Neural progenitor cell (in vitro differentiated cells): ENCODE data around the gene REPIN1.

ENCODE experiments used
- EZH2 ChIP-seq: fragments of 200-600 bp; sonication (generic); IDR thresholded peaks from 2 replicates; pipeline ENCODE4 v1.6.1; 2017; ENCODE audit warnings: antibody characterized with exemption, mild to moderate bottlenecking, moderate library complexity
- EZH2phosphoT487 ChIP-seq: fragments of 200-600 bp; sonication (generic); IDR thresholded peaks from 2 replicates; pipeline ENCODE4 v1.6.1; 2017; ENCODE audit warnings: antibody characterized with exemption
- TF ChIP-seq, protein P1 (sequence below): fragments of 200-600 bp; sonication (generic); IDR thresholded peaks from 2 replicates; pipeline ENCODE4 v1.5.1; 2017; ENCODE audit warnings: antibody characterized with exemption, mild to moderate bottlenecking

DNA sequence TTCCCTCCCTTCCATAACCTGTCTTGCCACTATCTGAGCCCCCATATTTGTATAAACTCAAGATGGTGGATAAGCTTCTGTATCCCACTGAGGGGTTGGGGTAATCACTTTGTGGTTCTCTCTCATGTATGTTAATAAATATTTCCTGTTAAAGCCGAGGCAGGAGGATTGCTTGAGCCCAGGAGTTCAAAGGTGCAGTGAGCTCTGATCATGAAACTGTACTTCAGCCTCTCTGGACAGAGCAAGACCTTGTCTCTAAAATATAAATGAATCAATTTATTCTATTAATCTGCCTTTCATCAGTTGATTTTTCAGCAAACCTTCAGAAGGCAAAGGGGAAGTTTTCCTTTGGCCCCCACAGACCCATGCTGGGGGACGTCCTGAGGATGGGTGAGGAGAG, 25.4 kb upstream of the REPIN1 start:
- no peak for TF ChIP-seq EZH2
- TF ChIP-seq, protein P1, sequence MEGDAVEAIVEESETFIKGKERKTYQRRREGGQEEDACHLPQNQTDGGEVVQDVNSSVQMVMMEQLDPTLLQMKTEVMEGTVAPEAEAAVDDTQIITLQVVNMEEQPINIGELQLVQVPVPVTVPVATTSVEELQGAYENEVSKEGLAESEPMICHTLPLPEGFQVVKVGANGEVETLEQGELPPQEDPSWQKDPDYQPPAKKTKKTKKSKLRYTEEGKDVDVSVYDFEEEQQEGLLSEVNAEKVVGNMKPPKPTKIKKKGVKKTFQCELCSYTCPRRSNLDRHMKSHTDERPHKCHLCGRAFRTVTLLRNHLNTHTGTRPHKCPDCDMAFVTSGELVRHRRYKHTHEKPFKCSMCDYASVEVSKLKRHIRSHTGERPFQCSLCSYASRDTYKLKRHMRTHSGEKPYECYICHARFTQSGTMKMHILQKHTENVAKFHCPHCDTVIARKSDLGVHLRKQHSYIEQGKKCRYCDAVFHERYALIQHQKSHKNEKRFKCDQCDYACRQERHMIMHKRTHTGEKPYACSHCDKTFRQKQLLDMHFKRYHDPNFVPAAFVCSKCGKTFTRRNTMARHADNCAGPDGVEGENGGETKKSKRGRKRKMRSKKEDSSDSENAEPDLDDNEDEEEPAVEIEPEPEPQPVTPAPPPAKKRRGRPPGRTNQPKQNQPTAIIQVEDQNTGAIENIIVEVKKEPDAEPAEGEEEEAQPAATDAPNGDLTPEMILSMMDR: no peak
- TF ChIP-seq EZH2phosphoT487: no peak
